ENCODE measurements around the gene MTSS2.
"Not testable (repeated sequence)": the region's sequence is repeated elsewhere in the genome, so short reads cannot be mapped to it uniquely, and the experiment has no call there.

The MTSS2 gene

GRCh38 chr16:70685061-70685937 is 554 bp downstream of the MTSS2 start:
- no peak for DNase-seq

DNA sequence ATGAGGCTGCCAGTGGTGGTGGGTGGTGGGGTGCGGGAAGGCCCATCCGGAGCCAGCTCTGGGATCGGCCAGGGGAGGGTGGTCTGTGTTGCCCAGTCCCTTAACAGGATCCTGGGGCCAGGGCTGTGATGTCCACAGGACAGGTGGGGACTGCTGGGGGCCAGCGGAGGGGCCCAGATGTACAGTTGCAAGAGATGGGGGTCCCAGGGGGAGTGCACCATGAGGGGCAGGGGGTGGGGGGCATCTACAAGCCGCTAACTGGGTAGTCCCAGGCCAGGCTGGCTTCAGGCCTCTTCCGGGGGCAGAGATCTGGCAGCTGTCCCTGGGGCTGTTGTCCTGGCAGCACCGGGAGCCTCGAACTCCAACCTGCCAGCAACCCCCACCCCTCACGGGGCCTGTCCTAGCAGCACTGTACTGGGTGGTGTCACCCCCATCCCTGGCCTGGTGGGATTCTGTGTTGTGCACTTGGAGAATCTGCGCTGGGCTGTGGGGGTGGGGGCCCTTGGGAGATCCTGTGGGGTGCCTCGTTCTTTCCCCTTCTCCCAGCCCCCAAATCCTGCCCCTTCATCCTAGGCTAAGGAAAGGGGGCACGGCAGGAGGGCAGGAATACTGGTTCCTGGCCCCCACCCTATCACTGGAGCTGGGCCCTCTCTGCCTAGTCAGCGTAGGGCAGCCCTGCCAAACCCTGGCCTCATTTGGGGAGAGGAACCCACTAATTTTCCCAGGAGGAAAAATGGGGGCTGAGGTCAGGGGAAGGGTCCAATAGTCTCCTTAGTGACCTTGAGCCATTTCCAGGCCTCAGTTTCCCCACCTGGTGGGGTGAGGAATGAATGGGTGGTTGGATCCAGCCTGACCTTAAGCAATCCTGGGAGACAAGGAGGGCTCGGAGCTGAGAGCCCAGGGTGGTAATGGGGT is 1.4 kb downstream of the MTSS2 start:
- no peak for DNase-seq

GRCh38 chr16:70683146-70683944 is 2.5 kb downstream of the MTSS2 start:
- DNase-seq: no peak

GRCh38 chr16:70682239-70683145 is 3.4 kb downstream of the MTSS2 start:
- no peak for DNase-seq

DNA sequence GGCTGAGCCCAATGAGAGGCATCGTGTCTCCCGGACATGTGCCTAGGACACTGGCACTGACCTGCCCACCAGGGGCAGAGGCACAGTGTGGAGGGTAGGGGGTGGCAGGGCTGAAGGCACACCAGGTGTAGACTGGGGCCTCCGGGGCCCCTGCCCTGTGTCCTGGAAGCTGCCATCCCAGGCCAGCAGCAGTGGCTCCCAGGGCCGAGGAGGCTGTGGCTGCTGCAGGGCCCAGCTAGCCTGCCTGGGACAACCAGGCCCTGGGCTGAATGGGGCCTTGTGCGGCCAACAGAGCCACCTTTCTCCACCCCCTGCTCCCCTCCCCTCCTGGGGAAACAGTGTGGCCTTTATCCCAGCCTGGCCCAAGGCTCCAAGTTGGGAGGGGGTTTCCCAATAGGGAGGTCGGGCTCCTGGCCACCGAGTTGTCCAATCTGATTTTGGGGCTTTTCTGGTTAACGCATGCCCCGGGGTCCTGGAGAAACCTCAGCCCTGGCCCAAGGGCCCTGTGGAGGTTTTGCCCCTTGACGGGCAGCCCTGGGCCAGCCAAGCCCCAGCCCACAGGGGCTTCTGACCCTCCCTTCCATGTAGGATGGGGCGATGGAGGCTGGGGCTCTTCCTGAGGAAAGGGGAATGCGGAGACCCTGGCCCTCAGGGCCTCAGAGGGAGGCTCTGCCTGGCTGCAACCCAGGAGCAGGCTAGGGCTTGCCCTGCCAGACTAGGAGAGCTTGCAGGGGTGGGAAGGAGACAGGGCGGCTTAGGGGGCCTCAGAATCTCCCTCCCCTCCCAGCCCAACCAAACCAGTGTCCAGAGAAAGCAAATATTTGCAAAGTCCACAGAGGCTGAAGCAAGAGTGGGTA is 4.2 kb downstream of the MTSS2 start:
- DNase-seq: no peak

DNA sequence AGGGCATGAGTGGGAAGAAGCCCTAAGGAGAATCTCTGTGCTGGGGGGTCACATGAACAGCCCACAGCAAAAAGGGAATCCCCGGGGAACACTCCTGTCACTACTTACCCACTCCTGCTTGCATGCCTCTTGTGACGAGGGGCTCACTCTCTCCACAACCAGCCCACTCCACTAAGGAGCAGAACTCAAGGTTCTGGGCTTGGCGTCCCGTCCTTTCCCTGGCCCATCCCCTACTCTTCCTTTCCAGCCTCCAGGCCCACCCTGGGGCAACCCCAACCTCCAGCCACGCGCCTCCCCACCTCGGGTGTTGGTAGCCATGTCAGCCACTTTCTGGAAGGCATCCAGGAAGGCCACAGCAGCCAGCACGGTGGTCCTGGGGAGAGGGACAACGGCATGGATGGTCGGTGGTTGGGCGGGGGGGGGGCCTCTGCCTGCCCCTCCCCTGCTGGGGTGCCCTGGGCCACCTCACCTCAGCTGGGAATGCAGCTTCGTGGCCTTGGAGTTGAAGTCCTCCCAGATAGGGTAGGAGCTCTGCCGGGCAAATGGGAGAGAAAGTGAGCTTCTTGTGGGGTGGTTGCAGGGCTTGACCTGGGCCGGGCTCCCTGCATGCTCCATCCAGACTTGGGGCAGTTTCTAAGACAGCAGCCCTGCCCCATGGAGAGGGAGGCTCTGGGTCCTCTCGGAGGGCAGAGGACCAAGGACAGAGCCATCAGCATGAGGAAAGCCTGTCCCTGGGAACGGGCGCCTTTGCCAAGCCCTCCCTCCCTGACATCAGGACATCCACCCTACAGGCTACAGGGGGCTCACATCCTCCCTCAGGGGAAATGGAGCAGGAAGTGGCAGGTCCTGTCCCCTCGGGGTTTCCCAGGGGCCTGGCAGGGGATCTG is 5.1 kb downstream of the MTSS2 start:
- no peak for DNase-seq

DNA sequence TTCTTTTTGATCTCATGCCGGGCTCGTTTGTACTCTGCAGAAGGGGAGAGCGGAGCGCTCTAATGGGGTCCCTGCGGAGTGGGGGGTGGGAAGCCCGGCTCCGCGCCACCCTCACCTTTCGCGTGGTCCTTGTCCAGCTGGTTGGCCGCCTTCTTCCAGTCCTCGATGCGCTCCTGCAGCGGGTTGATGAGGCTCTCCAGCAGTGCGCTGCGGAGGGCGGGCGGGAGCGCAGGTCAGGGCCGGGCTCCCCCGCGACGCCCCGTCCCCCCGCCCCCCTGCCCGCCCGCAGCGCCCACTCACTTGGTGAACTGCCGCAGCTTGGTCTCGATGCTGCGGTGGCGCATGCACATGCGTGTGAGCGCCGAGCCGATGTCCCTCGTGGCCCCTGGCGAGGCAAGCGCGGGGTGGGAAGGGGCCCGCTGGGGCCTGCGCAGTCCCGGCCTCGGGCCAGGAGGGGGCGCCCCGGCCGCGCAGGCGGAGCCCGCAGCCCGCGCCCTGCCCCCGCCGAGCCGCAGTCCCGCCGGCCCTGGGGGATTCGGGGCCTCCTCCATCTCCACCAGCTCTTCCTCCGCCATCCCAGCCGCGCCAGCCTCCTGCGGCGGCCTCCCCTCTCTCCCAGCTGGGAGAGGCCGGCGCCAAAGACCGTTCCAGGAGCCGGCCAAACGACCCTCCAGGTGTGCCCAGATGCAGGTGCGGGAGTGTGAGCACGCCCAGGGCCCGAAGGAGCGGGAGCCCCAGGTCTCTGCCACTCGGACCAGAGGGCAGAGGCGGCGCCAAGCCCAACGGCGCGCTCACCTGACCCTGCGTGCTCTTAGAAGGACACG is 6.0 kb downstream of the MTSS2 start:
- no peak for DNase-seq

DNA sequence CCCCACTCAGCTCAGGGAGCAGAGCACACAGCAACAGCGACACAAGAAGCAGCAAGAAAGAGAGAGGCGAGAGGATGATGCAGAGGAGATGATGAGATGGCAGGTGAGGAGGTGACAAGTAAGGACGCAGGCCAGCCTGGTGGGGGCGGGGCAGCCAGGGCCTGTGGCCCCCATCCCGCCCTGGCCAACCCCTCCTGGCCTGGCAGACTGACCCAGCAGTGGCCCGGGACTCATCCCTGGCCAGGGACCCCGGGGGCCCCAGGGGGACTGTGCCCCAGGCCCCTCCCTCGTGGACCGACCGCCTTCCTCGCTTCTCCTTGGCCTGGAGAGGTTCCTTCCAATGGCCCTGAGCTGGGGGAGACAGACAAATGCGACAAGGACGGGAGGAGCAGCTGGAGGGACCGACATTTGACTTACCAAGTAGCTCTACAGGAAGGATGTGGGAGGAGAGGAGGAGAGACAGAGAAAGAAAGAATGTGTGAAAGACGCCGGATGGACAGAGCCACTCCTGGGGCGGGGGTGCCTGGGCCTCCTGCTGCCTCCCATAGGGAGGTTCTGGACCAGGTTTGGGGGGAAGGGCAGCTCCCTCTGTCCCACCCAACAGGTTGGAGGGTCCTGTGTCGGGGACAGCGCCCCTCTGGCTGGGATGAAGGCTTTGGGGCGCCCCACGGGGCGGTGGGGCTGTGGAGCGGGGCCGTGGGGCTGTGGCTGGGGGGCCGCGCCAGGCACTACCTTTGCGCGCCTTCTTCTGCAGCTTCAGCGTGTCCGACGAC is 6.8 kb downstream of the MTSS2 start:
- no peak for DNase-seq

DNA sequence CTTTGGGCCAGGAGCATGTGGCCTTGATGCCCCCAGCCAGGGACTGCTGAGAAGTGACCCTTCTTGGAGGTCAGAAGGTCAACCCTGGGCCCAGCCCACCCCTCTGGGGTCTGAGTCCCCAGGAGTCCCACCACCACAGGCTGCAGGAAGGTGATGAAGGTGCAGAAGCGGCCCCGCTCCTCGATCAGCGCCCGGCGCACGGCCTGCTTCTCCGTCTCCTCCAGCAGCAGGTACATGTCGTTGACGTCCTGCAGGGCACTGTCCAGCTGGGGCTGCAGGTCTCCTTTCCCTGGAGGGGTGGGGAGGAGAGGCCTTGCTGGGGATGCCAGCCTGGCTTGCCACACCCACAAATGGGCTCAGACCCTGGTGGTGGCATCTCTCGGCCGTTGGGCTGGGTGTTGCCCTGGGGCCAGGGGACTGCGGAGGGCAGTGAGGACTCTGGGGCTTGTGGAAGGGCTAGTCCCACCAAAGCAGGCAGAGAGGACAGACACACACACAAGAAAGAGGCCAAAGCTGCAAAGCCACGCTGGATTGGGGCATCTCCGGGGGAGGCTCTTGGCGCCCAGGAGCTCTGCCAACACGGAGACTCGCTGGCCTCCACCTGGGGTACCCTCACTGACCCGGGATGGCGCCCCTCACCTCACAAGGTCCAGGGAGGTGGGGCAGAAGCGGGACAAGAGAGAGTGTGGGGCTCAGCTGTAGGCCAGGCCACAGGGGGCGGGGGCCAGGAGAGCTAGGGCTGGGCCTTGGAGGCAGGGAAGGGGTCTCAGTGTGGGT is 7.5 kb downstream of the MTSS2 start:
- DNase-seq: no peak

GRCh38 chr16:70677499-70678120 is 8.2 kb downstream of the MTSS2 start:
- DNase-seq: no peak

- no peak for DNase-seq
Measured at GRCh38 chr16:70676675-70677498, 9.0 kb downstream of the MTSS2 start.

DNA sequence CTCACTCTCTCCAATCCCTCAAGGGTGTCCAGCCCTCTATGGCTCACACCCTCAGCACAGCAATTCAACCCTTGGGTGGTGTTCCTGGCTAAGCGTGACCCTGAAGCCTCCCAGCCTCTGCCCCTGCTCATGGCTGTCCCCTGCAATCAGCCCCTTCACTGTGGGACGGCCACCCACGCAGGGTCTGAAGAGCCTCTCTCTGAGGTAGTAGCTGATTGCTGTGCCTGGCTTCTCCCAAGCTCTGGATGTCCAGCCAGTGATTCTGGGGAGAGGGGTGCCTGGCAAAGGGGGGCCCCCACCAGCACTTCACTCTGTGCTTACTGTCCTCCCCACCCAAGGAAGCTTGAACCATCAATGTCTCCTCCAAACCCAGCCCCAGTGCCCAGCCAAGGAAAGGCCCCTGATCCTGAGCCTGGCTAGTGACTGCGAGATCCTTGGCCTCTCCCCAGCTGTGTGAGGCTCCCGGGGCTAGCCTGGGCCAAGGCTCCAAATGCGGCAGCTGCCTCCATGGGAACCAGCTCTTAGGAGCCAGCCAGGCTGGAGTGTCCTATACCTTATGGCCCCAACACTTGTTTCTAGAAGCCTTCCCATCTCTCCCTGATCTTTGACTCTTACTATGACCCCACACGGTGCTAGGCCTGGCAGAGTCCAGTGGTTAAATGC is 9.9 kb downstream of the MTSS2 start:
- DNase-seq: no peak

DNA sequence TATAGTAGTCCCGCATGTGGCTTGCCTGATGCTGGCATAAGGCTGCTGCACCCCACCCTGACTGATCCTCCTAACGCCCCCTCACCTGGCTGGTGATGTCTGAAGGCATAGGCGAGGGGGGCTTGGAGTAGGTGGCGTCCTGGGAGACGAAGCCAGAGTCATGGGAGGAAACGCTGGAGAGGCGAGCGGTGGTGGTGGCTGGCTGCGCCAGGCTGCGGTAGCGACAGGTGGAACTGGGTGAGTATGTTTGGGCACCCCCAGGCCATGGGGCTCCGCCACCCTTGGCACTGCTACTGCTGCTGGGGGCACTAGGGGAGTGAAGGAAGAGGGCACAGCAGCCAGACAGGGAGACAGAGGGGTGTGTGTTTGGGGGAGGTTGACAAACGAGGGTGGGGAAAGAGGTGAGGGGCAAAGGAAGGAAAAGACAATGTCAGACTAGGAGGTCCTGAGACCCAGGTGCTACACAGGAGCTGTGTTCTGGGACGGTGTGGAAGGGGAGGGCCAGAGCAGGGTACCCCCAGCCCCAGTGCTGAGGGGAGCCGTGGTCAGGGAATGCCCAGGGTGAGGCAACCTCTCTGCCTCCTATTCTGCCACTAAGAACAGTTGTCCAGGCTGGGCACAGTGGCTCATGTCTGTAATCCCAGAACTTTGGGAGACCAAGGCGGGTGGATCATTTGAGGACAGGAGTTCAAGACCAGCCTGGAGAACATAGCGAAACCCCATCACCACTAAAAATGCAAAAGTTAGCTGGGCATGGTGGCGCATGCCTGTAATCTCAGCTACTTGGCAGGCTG is 11.4 kb downstream of the MTSS2 start:
- DNase-seq: no peak

DNA sequence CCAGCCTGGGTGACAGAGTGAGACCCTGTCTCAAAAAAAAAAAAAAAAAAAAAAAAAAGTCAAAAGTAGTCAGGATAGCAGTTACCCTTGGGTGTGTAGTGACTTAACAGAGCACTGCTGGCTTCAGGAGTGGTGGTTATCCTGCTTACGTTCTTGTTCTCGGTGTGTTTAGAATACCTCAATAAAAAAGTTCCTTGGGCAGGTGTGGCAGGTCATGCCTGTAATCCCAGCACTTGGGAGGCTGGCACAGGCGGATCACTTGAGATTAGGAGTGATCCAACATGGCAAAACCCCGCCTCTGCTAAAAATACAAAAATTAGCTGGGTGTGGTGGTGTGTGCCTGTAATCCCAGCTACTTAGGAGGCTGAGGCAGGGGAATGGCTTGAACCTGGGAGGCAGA is 14.9 kb downstream of the MTSS2 start:
- DNase-seq: not testable (repeated sequence)
